Heart left ventricle (tissue), 13 donors: ENCODE results near the gene TPST1.

ENCODE experiments used
- POLR2A ChIP-seq, 2 donors: fragments of 450-650 bp; IDR thresholded peaks; one replicate each; pipeline ENCODE4 v1.6.1; 2017; ENCODE audit warnings: antibody characterized with exemption in 2 of 2, mild to moderate bottlenecking in 2 of 2, moderate library complexity in 2 of 2
- TF ChIP-seq, protein P1 (sequence below), 12 donors: fragments of 200-600 bp; sonication (generic) in 4 of 12; IDR thresholded peaks; one replicate each; pipeline versions ENCODE4 v1.5.0 to v1.8.0; 2018 to 2022; ENCODE audit warnings: antibody characterized with exemption in 12 of 12, mild to moderate bottlenecking in 5 of 12
- donor health status: ischemic (EF 13 %, LVEDD 7.1; RV severe dilation, severe dysfunction).
- donor health status: DM: no; HTN: yes; CAD: no.
- donor health status: DM: no; HTN: no; CAD: no.
- donor health status: ischemic (EF 25% LVEDD 6.9; RV normal size, moderate dysfunction).
- donor health status: ischemic (EF 25% LVEDD 5.7; RV mildly dilated, moderate dysfunction).
- donor health status: ischemic (EF 35%, LVEDD 5.7; RV mildly dilated, moderate dysfunction).
- donor health status: nonischemic (EF 11% LVEDD 7.7; RV severe dilation, severe dysfunction).
- donor health status: DM: yes; HTN: yes; CAD: no.
- donor health status: PGD.
- donor health status: ischemic (EF 29% LVEDD 5.4; RV normal size, mild dysfunction).
- donor health status: nonischemic (EF 23%, LVEDD 6.1; RV moderate dilation, normal function).

DNA sequence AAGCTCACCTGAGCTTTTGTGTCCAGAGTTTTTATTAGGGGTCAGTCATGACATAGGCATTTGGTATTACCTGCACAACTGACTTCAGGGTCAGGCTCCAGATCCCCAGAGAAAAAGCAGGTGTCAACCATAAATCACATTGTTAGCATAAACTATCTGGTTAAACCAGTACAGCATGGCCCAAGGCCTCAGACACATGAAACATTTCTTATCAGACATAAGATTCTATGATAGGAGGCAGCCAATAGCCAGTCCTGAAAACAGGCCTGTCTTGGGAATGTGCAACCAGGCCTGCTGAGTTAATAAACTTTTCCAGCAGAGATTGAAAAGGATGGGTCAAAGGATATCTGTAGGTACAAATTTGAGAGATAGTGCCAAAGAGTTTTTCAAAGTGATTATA lies 116.1 kb downstream of the TPST1 start:
- TF ChIP-seq, protein P1, sequence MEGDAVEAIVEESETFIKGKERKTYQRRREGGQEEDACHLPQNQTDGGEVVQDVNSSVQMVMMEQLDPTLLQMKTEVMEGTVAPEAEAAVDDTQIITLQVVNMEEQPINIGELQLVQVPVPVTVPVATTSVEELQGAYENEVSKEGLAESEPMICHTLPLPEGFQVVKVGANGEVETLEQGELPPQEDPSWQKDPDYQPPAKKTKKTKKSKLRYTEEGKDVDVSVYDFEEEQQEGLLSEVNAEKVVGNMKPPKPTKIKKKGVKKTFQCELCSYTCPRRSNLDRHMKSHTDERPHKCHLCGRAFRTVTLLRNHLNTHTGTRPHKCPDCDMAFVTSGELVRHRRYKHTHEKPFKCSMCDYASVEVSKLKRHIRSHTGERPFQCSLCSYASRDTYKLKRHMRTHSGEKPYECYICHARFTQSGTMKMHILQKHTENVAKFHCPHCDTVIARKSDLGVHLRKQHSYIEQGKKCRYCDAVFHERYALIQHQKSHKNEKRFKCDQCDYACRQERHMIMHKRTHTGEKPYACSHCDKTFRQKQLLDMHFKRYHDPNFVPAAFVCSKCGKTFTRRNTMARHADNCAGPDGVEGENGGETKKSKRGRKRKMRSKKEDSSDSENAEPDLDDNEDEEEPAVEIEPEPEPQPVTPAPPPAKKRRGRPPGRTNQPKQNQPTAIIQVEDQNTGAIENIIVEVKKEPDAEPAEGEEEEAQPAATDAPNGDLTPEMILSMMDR (IDR thresholded peaks at IDR 0.05): no peak
- TF ChIP-seq POLR2A (IDR thresholded peaks at IDR 0.05): no peak
